ENCODE data around the gene GET4. TPM values are rescaled to one million over a fixed set of nuclear protein-coding genes. Genes with fewer than 3 reads are reported as not detected.

GET4 gene
- polyA plus RNA-seq, 1 experiment: 21.7 TPM

DNA sequence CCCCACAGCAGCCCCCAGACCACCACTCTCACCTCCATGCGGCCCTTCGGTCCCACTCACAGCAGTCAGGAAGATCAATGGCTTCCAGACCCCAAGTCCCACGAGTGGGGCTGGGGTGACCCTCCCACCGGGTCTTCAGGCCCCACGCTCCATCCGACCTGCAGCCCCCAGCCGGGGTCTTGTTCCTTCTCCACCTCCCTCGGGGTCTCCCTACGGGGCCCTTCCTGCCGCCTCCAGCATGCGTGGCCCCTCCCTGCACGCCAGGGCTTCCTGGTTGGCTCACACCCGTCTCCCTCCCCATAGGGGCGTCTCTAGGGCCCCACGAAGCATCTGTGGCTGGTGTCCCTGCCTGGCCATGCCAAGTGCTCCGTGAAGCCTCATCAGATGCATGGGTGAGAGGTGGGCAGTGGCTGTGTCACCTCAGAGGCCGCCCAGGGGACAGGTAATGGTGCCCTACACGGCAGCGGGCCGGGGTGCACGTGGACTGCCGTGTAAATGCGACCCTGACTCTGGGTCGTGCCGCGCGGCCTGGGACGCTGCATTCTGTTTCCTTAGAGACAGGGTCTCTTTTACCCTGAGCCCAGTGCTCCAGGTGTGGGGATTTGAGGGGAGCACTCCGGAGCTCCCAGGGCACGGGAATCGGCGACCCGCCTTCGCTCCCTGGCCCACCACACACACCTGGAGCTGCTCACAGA, 58.3 kb downstream of the GET4 start:
- DNase-seq (ENCODE audit: low read depth): no peak
- TF ChIP-seq, protein P1, sequence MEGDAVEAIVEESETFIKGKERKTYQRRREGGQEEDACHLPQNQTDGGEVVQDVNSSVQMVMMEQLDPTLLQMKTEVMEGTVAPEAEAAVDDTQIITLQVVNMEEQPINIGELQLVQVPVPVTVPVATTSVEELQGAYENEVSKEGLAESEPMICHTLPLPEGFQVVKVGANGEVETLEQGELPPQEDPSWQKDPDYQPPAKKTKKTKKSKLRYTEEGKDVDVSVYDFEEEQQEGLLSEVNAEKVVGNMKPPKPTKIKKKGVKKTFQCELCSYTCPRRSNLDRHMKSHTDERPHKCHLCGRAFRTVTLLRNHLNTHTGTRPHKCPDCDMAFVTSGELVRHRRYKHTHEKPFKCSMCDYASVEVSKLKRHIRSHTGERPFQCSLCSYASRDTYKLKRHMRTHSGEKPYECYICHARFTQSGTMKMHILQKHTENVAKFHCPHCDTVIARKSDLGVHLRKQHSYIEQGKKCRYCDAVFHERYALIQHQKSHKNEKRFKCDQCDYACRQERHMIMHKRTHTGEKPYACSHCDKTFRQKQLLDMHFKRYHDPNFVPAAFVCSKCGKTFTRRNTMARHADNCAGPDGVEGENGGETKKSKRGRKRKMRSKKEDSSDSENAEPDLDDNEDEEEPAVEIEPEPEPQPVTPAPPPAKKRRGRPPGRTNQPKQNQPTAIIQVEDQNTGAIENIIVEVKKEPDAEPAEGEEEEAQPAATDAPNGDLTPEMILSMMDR (IDR thresholded peaks at IDR 0.05; ENCODE audit: insufficient read depth, low read depth, low read length): no peak
- POLR2A ChIA-PET: no interaction called here
- no peaks in the 10 kb centered on the region for H3K36me3 ChIP-seq (ENCODE audit: control insufficient read depth, insufficient read depth, low read length)
- H3K4me3 ChIP-seq (ENCODE audit: low read depth, low read length): no peak overlapping the region
- CTCF ChIA-PET: no interaction called here
- no peaks in the 10 kb centered on the region for H3K27me3 ChIP-seq (ENCODE audit: control insufficient read depth, insufficient read depth, low read length)

DNA sequence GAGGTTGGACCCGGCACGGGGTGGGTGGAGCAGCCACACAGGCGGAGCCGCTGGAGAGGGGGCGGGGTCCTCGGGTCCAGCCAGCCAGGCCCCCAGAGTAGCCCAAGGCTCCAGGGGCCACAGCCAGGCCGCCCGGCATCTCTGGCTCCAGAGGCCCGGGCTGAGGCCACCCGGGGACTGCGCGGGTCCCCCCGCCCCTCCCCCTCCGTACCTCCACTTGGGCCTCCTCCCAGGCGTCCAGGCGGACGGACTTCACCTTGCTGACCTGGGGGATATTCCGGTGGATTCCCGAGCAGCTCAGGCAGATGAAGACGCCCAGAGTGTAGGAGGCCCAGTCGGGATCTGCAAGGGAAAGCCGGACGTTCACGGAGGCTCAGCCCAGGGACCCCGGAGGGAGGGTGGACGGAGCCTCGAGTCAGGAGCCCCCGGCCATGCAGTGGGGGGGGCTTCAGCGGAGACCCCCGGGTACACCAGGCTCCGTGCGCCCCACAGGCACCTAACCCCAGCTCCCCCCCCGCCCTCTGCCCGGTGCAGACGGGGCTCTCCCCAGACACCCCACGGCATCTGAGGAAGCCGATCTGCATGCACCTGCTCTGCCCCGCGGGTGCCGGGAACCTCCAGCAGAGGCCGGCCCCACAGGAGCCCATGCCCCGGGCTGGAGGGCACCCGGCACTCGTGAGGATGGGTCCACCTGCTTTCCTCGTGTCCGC, 59.0 kb downstream of the GET4 start:
- CTCF ChIA-PET: no interaction called here
- Histone ChIP-seq H3K36me3 (ENCODE audit: control insufficient read depth, insufficient read depth, low read length) (no peaks in the 10 kb centered on the region), H3K27me3 (ENCODE audit: control insufficient read depth, insufficient read depth, low read length) (no peaks in the 10 kb centered on the region), H3K4me3 (ENCODE audit: low read depth, low read length) (no peak overlapping the region)
- POLR2A ChIA-PET: no interaction called here
- DNase-seq (ENCODE audit: low read depth): no peak
- TF ChIP-seq, protein P1 (IDR thresholded peaks at IDR 0.05; ENCODE audit: insufficient read depth, low read depth, low read length): no peak

DNA sequence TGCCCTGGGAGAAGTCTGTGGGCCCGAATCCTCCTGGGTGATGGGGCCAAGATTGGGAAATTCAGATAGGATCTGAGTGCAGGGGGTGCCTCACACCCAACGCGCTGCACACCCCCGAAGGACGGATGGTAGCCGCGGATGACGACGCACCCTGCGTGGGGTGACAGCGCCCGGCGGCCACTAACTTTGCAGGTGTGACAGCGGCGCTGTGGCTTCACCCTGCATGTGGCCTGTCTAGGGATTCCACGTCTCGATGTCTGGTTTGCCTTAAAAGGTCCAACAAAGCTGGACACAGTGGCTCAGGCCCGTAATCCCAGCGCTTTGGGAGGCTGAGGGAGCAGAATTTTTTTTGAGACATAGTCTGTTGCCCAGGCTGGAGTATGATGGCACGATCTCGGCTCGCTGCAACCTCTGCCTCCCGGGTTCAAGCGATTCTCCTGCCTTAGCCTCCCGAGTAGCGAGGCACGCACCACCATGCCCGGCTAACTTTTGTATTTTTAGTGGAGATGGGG, 59.6 kb downstream of the GET4 start:
- Histone ChIP-seq H3K4me3 (ENCODE audit: low read depth, low read length) (no peak overlapping the region), H3K36me3 (ENCODE audit: control insufficient read depth, insufficient read depth, low read length) (no peaks in the 10 kb centered on the region), H3K27me3 (ENCODE audit: control insufficient read depth, insufficient read depth, low read length) (no peaks in the 10 kb centered on the region)
- ChIA-PET CTCF (no interaction called here), POLR2A (no interaction called here)
- DNase-seq (ENCODE audit: low read depth): no peak
- TF ChIP-seq, protein P1 (IDR thresholded peaks at IDR 0.05; ENCODE audit: insufficient read depth, low read depth, low read length): no peak

DNA sequence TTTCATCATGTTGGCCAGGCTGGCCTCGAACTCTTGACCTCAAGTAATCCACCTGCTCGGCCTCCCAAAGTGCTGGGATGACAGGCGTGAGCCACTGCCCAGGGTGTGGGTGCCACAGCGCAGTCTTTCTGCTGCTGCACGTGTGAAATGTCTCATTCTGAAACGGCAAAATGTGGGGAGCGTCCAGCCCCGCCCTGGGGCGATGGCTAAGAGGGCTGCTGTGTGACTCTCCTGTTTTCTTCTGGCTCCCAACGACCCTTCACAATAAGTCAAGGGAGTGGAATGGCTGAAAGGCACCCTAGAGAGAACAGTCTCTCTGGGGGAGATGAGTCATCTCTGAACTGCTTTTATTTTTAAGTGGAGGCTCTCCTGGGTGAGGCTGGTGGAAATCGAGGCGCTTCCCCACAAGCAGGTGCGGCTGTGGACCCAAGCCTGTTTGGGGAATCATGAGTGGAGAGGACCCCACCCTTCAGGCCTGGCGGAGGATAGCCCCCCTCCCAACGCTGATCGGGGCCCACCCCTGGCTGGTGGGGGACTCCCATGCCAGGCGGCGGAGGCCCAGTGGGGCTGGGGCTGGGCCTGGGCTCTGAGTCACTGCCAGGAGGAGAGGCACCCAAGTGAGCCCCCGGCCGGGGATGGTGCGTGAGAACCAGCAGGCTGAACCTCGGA, 60.2 kb downstream of the GET4 start:
- CTCF ChIA-PET: no interaction called here
- no peak overlapping the region for H3K4me3 ChIP-seq (ENCODE audit: low read depth, low read length)
- H3K36me3 ChIP-seq (ENCODE audit: control insufficient read depth, insufficient read depth, low read length): no peaks in the 10 kb centered on the region
- POLR2A ChIA-PET: no interaction called here
- TF ChIP-seq, protein P1 (IDR thresholded peaks at IDR 0.05; ENCODE audit: insufficient read depth, low read depth, low read length): no peak
- no peaks in the 10 kb centered on the region for H3K27me3 ChIP-seq (ENCODE audit: control insufficient read depth, insufficient read depth, low read length)
- DNase-seq (ENCODE audit: low read depth): no peak

DNA sequence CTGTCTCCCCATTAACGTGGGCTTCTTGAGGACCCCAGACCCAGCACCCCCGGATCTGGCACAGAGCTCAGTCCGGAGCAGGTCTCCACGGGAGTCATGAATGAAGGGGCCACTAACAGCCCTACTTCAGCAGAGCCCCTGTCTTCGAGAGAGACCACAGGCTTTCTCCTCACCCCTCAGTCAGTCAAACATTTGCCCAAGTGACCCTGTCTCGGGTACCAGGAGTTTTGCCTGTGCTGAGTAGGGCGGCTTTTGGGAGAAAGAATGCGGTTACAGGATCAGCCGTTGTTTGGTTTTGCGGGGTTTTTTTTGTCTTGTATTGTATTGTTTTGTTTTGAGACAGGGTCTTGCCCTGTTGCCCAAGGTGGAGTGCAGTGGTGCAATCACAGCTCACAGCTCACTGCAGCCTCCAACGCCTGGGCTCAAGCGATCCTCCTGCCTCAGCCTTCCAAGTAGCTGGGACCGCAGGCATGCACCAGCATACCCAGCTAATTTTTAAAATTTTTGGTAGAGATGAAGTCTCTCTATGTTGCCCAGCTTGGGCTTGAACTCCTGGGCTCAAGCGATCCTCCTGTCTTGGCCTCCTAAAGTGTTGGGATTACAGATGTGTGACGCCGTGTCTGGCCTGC, 61.6 kb downstream of the GET4 start:
- Histone ChIP-seq H3K4me3 (ENCODE audit: low read depth, low read length) (no peak overlapping the region), H3K27me3 (ENCODE audit: control insufficient read depth, insufficient read depth, low read length) (no peaks in the 10 kb centered on the region), H3K36me3 (ENCODE audit: control insufficient read depth, insufficient read depth, low read length) (no peaks in the 10 kb centered on the region)
- POLR2A ChIA-PET: no interaction called here
- CTCF ChIA-PET: interaction anchor here (0.6 kb wide), 1 partner anchor 113 kb away, joined by 3 read pairs; no protein-coding TSS in a partner anchor
- TF ChIP-seq, protein P1 (IDR thresholded peaks at IDR 0.05; ENCODE audit: insufficient read depth, low read depth, low read length): no peak
- DNase-seq (ENCODE audit: low read depth): no peak

Data from BJ (cell line).